Measurements from ENCODE around the gene CRYBA2.
A peak's percentile ranks its signal among the peaks of the same experiment; 100 is the strongest.

Gene CRYBA2, protein sequence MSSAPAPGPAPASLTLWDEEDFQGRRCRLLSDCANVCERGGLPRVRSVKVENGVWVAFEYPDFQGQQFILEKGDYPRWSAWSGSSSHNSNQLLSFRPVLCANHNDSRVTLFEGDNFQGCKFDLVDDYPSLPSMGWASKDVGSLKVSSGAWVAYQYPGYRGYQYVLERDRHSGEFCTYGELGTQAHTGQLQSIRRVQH

DNA sequence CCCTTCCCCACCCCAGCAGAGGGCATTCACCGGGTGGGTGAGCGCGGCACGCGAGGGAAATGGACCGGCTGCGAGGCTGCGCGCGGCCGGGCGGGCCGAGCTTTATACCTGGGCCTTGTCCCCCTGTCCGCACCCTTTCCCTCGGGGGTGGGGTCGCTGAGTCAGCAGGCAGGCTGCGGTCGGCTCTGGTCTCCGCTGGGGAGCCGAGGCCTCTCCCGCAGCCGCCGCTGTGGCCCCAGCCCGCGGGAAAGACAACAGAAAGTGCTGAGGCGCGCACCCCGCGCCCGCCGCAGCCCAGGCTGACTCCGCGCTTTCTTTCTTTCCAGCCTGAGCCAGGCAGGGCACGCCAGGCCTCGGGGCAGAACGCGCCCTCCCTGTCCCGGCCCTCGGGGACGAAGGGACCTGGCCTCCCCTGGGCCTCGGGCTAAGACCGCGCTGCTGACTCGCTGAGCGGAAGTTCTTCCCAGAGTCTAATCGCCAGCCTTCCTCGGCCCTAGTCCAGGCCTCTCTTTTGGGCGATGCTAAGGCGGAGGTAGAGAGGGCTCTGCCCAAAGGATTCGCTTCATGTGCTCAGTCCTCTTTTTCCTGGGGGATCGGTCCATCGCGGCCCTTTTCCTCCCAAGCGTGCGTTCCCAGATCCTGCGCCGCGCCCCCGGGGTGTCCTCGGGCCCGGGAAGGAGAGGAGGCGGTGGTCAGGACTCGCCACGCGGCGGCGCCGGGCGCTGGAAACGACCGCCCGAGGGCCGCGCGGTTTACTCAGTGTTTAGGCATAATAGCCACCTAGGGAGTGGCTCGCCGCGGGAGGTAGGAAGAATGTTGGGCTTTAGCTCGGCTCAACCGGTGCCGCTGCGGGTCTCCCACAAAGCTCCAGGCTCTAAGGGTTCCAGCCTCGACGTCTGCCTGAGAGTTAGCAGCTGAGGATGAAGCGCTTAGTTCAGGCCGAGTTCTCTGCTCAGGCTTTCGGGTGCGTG lies at the start of gene CRYBA2:
CRYBA2 (minus strand) TSS at position 78 of the 971 bp plus-strand sequence. CDS start 246 bp downstream, outside the sequence.
- no peak for DNase-seq

- DNase-seq: no peak
Observed at GRCh38 chr2:219042750-219043149, 49.5 kb upstream of the CRYBA2 start.

- no peak for DNase-seq
Observed at GRCh38 chr2:219042157-219042556, 48.9 kb upstream of the CRYBA2 start.

- no peak for DNase-seq
Observed at GRCh38 chr2:219041252-219041651, 48.0 kb upstream of the CRYBA2 start, which contains the start of gene CFAP65. TSS of gene CFAP65 (minus strand) at chr2:219041516. CDS start at chr2:219039048, 2,468 bp downstream.

- DNase-seq: no peak
Observed at GRCh38 chr2:219038600-219038999, 45.4 kb upstream of the CRYBA2 start.

GRCh38 chr2:219037783-219038499 lies 44.7 kb upstream of the CRYBA2 start:
- no peak for DNase-seq

GRCh38 chr2:219035942-219036341 lies 42.7 kb upstream of the CRYBA2 start:
- no peak for DNase-seq

DNA sequence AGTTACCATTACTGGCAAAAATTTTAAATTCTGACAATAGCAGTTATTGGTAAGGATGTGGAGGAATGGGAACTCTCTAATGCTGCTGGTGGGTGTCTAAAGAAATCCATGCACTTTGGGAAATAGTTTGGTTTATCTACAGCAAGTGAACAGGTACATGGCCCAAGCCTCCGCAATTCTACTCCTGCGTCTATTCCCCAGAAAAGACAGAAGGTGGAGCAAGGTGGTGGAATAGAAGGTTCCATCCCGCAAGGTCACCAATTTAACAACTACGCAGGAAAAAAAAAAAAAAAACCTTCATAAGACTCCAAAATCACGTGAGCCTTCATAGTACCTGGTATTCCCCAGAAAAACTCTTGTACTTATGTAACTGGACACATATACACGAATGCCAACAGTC lies 41.6 kb upstream of the CRYBA2 start:
- DNase-seq: no peak

DNA sequence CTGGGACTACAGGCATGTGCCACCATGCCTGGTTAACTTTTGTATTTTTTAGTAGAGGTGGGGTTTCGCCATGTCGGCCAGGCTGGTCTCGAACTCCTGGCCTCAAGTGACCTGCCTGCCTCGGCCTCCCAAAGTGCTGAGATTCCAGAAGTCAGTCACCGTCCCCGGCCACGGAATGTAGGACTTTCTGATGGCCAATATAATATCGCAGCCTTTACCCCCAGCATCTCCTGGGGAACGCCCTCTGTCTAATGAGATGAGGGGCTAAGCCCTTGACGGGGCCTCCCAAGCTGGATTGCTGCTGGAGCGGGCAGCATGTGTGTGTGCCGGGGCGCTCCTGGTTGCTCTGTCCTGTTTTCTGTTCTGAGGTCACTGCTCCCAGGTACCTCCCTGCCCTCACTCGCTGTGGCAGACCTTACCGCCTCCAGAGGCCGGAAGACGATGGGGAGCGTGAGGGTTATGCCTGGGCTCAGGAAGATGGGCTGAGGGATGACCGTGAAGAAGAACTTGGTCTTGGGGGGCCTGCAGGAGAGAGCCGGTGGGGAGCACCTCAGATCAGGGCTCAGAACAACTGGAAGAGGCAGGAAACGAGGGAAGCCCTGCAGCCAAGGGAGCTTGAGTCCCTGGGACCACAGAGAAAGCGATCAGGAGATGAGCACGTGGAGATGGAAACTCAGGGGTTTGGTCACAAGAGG lies 39.0 kb upstream of the CRYBA2 start:
- no peak for DNase-seq

DNA sequence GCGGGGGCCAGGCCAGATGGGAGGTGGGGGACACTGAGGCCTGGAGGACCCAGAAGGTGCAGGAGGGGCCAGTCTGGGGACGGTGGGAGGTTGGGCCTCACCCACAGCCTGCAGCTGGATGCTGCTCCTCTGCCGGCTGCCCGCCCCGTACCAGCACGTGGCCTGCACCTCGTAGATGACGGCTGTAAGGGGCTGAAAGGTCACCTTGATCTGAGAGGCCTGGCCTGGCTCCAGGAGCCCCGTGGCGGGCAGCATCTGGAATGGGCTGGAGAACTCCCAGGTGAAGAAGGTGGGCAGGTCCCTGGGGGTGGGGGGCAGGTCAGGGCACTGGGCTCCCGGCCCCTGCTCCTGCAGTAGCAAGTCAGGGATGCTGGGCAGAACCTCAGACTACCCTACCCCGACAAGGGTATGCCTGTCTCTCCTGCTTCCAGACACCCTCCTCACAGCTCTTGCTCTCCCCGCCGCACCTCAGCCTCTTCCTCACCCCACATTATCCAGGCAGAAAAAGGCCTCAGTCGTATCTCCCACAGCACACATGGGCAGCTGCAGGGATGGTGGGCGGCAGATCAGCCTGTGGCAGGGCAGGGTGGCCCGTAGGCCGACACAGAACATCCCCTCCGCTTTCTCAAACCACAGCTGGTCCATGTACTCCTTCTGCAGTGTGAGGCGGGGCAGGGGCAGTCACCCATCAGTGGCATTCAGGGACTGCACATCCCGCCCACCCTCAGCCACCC lies 38.0 kb upstream of the CRYBA2 start:
- no peak for DNase-seq

DNA sequence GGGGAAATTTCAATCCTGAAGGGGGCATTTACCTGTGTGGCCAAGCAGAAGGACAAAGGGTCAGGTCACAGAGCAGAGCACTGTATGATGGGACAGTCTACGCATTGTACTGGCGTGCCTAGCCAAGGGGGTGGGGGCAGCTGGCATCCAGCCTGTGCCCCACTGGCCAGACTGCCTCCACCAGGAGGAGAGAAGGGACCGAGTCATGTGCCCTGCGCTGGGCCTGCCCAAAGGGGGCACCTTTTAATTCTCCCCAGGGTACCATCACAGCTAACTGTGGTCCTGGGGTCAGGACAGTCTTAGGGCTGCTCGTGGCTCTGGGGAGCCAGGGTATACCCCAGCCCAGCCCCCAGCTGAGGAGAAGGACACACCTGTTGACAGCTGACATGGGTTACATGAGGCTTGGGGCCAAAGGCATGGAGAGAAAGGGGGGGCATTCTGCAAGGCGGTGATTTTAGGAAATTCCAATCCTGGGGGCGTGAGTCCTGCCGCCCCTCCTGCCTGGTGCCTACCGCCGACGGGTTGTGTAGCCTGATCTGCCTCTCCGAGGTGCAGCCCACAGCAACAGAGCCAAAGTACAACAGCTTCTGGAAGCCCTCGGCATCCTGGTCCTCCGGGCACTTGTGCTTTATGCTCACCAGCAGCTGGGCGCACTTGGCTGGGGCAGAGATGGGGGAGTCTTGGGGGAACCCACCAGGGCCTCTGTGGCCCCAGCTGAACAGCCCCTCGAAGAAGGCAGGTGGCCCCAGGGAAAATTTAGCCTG lies 37.1 kb upstream of the CRYBA2 start:
- DNase-seq: no peak

DNA sequence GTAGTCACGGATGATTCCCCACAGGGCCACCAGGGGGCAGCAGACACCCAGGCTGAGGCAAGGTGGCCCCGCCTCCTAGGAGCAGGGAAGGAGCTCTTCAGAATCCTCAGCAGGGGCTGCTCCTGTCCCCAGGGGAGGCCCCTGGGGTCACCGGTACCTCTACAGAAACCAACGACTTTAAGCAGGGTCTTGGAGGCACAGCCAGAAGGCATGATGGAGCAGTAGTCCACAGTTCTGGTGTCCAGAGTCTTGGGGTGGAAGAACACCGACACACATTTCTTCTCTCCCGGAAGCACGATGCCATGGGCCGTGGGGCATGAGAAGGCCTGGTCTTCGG lies 36.6 kb upstream of the CRYBA2 start:
- DNase-seq: peak; percentile 24

DNA sequence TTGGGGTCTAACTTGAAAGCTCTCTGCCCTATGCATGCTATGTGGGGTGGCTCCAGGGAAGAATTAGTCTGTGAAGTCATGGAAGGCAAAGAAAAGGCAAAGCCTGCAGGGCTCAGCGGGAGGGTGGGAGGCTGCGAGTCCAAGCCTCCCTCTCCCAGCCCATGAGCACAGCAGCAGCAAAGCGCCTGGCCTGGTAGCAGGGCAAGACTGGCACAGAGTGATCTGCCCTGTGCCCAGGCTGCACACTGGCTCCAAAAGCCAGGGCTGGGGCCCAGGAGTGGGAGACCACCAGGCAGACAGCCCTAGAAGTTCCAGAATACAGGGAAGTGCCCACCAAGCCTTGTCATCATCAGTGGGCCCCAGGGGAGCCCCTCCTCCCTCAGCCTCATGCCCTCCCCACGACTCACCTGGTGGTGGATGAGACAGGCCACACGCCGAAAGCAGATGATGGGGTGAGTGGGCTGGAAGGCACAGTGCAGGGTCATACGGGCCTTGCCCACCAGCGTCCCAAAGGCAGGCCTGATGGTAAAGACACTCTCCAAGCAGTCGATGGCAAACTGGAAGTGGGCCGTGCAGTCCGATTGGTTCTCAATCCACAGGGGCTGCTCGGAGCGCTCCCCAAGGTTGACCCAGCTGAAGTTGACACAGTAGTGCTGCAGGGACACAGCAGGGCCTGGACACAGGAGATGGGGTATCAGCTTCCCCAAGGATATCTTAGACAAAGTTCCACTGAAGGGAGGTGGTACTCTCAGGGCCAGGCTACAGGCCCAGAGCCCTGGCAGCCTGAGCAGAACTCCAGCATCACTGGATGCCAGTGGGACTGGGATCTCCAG lies 36.0 kb upstream of the CRYBA2 start:
- DNase-seq: no peak

DNA sequence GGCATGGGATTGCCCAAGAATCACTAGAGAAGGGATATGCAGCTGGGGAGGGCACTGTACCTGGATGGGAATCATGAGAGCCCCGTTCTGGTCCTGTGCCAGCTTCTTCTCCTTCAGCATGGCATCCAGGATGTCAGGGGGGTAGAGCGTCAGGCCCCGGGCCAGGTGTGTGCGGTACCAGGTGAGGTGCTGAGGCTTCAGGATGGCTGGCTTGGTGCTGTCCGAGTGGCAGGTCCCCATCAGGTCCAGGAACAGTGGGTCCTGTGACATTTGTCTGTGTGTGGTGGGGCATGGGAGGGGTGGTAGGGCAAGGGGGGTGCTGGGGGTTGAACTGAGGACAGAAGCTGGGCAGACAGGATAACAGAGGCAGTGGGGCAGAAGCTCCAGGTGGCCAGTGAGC lies 34.9 kb upstream of the CRYBA2 start:
- DNase-seq: no peak

DNA sequence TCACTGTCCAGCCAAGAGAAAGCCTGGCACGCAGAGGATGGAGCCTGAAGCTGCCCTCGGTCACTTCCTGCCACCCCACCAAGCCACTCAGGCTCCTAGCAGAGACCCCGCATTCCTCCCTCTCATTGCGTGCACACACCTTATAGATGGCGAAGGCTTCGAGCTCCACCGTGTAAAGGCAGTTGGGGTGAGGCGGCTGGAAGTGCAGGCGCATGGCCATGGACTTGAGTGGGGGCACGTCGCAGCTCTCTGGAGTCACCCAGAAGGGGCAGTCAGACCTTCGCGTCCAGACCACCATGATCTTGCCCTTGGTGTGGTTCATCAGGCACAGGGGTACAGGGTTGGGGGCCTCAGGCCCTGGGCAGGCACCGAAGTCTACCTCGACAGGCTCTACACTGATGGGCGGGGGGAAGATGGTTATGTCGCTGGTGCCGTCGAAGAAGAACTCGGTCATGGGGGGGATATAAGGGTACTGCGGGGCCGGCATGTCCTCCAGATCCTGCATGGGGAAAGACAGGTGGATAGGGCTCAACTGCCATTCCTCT lies 34.4 kb upstream of the CRYBA2 start:
- no peak for DNase-seq

DNA sequence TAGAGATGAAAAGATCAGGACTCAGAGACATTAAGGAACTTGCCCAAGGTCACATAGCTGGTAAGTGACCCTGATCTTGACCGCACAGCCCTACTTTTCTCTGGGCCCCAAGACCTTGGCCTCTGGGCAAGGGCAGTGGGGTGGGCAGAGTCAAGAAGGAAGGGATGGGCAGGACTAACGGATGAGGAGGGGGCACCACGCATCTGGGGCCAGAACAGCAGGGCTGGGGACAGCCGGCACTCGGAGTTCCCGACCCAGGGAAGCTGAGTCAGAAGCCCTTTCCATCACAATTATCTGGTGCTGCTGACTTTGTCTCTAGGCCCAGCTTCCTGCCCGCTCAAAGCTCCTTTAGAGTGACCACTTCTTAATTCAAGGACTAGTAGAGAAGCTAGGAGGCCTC lies 33.7 kb upstream of the CRYBA2 start:
- DNase-seq: no peak

GRCh38 chr2:219025637-219026585 lies 32.7 kb upstream of the CRYBA2 start:
- DNase-seq: no peak

- no peak for DNase-seq
Observed at GRCh38 chr2:219024059-219024458, 30.8 kb upstream of the CRYBA2 start.

GRCh38 chr2:219023045-219023605 lies 29.9 kb upstream of the CRYBA2 start:
- DNase-seq: no peak

All from NCI-H1048 (cell line).